Measurements from ENCODE around the gene ASCC1.

Gene ASCC1

GRCh38 chr10:72121389-72121788 is 94.7 kb downstream of the ASCC1 start:
- no peaks in the 10 kb centered on the region for H3K27me3 ChIP-seq (ENCODE audit: insufficient read depth, low read length, poor library complexity)
- DNase-seq (no peak), ATAC-seq (ENCODE audit: insufficient read depth, low read depth) (no peak)
- no peaks in the 10 kb centered on the region for H3K4me1 ChIP-seq (ENCODE audit: insufficient read depth, low read length)
- no peak overlapping the region for H3K9ac ChIP-seq (ENCODE audit: low read depth, low read length)
- no peak overlapping the region for H3K4me2 ChIP-seq (ENCODE audit: insufficient read depth, low read length)
- H2AFZ ChIP-seq (ENCODE audit: low read depth, low read length), result no peak overlapping the region
- no peaks in the 10 kb centered on the region for H4K20me1 ChIP-seq (ENCODE audit: insufficient read depth, low read length)
- H3K4me3 ChIP-seq (ENCODE audit: low read depth in 1 of 2, low read length in 2 of 2), result no peak overlapping the region
- H3K79me2 ChIP-seq (ENCODE audit: insufficient read depth, low read length), result no peaks in the 10 kb centered on the region
- peaks cover 9% of the 10 kb centered on the region for H3K9me3 ChIP-seq (ENCODE audit: insufficient read depth, low read length, severe bottlenecking)
- H3K36me3 ChIP-seq (ENCODE audit: insufficient read depth, low read length), result peaks cover 29% of the 10 kb centered on the region
- H3K27ac ChIP-seq (ENCODE audit: low read length), result no peak overlapping the region
- TF ChIP-seq, protein P1, sequence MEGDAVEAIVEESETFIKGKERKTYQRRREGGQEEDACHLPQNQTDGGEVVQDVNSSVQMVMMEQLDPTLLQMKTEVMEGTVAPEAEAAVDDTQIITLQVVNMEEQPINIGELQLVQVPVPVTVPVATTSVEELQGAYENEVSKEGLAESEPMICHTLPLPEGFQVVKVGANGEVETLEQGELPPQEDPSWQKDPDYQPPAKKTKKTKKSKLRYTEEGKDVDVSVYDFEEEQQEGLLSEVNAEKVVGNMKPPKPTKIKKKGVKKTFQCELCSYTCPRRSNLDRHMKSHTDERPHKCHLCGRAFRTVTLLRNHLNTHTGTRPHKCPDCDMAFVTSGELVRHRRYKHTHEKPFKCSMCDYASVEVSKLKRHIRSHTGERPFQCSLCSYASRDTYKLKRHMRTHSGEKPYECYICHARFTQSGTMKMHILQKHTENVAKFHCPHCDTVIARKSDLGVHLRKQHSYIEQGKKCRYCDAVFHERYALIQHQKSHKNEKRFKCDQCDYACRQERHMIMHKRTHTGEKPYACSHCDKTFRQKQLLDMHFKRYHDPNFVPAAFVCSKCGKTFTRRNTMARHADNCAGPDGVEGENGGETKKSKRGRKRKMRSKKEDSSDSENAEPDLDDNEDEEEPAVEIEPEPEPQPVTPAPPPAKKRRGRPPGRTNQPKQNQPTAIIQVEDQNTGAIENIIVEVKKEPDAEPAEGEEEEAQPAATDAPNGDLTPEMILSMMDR (IDR thresholded peaks at IDR 0.05; ENCODE audit: borderline replicate concordance, extremely low read depth, low read length, poor library complexity, severe bottlenecking), result no peak
- no peak for TF ChIP-seq EZH2 (IDR thresholded peaks at IDR 0.05; ENCODE audit: borderline replicate concordance, low read depth, low read length, severe bottlenecking)

DNA sequence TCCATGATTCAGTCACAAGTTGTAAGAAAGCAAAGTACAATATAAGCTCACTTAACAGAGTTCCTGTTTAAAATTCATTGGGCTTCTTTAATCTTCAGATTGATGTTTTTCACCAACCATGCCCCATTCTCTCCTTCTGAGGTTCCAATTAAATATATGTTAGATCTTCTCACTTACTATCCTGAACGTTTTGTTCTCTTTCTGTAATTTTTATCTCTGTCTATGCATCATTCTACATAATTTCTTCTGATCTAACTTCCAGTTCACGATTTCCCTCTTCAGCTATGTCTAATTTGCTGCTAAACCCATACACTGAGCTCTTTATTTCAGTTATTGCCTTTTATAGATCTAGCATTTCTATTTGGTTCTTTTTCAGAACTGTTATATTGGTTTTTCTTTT is 99.7 kb downstream of the ASCC1 start:
- H3K36me3 ChIP-seq (ENCODE audit: insufficient read depth, low read length), result peaks cover 33% of the 10 kb centered on the region
- no peak overlapping the region for H3K27ac ChIP-seq (ENCODE audit: low read length)
- TF ChIP-seq, protein P1 (IDR thresholded peaks at IDR 0.05; ENCODE audit: borderline replicate concordance, extremely low read depth, low read length, poor library complexity, severe bottlenecking), result no peak
- TF ChIP-seq EZH2 (IDR thresholded peaks at IDR 0.05; ENCODE audit: borderline replicate concordance, low read depth, low read length, severe bottlenecking), result no peak
- H3K27me3 ChIP-seq (ENCODE audit: insufficient read depth, low read length, poor library complexity), result no peaks in the 10 kb centered on the region
- H3K4me1 ChIP-seq (ENCODE audit: insufficient read depth, low read length), result no peaks in the 10 kb centered on the region
- H4K20me1 ChIP-seq (ENCODE audit: insufficient read depth, low read length), result no peaks in the 10 kb centered on the region
- DNase-seq, result no peak
- H2AFZ ChIP-seq (ENCODE audit: low read depth, low read length), result no peak overlapping the region
- H3K9ac ChIP-seq (ENCODE audit: low read depth, low read length), result no peak overlapping the region
- H3K9me3 ChIP-seq (ENCODE audit: insufficient read depth, low read length, severe bottlenecking), result peaks cover 14% of the 10 kb centered on the region
- no peak overlapping the region for H3K4me3 ChIP-seq (ENCODE audit: low read depth in 1 of 2, low read length in 2 of 2)
- no peaks in the 10 kb centered on the region for H3K79me2 ChIP-seq (ENCODE audit: insufficient read depth, low read length)
- no peak overlapping the region for H3K4me2 ChIP-seq (ENCODE audit: insufficient read depth, low read length)
- ATAC-seq (ENCODE audit: insufficient read depth, low read depth), result no peak

DNA sequence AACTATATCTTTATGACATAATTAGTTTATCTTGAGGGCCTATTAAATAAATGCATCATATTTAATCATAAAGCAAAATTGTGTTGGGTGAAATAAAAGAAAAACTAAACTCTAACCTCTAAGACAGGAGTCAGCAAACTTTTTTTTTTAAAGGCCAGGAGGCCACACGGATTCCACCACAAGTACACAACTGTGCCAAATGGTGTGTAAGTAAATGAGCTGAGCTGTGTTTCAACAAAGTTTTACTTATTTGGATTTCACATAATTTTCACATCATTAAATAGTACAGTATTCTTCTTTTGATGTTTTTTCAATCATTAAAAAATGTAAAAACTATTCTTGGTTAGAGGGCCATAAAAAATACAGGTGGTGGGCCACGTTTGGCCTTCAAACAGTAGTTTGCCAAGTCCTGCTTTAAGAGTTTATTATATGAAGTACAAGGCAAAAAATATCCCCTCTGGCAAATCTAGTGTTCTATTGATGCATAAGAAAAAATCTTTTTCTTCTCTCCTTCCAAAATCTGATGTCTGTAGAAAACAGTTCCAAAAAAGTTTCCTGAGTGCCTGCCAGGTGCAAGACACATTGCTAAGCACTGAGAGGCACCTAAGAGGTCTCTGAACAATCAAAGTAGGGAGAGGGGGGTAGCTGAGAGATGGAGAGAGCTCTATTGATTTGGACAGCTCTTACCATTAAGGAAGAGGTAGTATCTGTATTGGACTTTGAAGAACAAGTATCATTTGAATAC is 101.2 kb downstream of the ASCC1 start:
- no peaks in the 10 kb centered on the region for H3K27me3 ChIP-seq (ENCODE audit: insufficient read depth, low read length, poor library complexity)
- ATAC-seq (ENCODE audit: insufficient read depth, low read depth) (no peak), DNase-seq (no peak)
- H3K79me2 ChIP-seq (ENCODE audit: insufficient read depth, low read length), result no peaks in the 10 kb centered on the region
- no peak overlapping the region for H2AFZ ChIP-seq (ENCODE audit: low read depth, low read length)
- peaks cover 36% of the 10 kb centered on the region for H3K36me3 ChIP-seq (ENCODE audit: insufficient read depth, low read length)
- H3K9me3 ChIP-seq (ENCODE audit: insufficient read depth, low read length, severe bottlenecking), result peaks cover 14% of the 10 kb centered on the region
- no peak overlapping the region; the same call in 1 of the 2 replicates for H3K27ac ChIP-seq (ENCODE audit: low read length)
- H4K20me1 ChIP-seq (ENCODE audit: insufficient read depth, low read length), result no peaks in the 10 kb centered on the region
- H3K4me2 ChIP-seq (ENCODE audit: insufficient read depth, low read length), result no peak overlapping the region
- TF ChIP-seq EZH2 (IDR thresholded peaks at IDR 0.05; ENCODE audit: borderline replicate concordance, low read depth, low read length, severe bottlenecking), result no peak
- TF ChIP-seq, protein P1 (IDR thresholded peaks at IDR 0.05; ENCODE audit: borderline replicate concordance, extremely low read depth, low read length, poor library complexity, severe bottlenecking), result no peak
- peaks cover 6% of the 10 kb centered on the region for H3K4me1 ChIP-seq (ENCODE audit: insufficient read depth, low read length)
- H3K9ac ChIP-seq (ENCODE audit: low read depth, low read length), result no peak overlapping the region
- no peak overlapping the region for H3K4me3 ChIP-seq (ENCODE audit: low read depth in 1 of 2, low read length in 2 of 2)

All from DND-41 (cell line).